ENCODE results near the gene ABCC4. TPM values are rescaled to one million over a fixed set of nuclear protein-coding genes. Genes with fewer than 3 reads are reported as not detected.

The ABCC4 gene
- total RNA-seq, 2 experiments from 2014 or later = 9.6 to 11.8 TPM

DNA sequence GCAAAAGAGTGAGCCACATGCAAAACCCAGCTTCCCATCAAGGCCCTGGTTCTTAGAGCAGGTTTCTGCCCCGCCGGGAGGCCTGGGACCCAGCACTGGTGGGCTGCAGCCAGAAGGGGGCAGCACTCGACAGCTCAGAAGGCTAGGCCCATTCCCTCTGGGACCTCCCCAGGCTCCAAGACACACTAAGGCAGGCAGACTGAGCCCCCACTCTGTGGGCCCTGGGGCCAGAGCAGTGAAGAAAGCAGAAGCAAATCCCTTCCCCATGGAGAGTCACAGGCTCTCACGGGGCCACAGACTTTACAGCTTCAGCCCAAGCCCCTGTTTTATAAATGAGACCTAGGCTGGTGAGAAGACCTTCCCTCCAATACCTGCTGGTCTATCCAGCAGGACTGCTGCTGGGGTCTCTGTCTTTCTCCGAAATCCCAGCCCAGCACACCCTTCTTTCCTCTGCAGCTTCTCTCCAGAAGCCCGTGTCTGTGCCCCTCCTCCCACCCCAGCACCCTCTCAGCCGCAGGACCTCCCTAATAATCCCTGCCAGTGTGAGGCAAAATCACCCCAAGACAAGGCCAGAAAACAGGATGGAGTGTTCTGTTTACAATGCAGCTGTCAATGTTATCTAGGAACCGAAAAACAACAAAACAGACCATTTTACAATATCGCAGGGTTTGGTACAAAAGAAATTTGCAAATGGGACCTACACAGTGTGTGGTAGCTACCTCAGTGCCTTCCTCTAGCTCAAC lies 109.3 kb downstream of the ABCC4 start:
- ATAC-seq = peak; percentile 88
- TF ChIP-seq CTCF (IDR thresholded peaks at IDR 0.05) = peak; percentile 77
- ChIA-PET POLR2A (no interaction called here), CTCF (interaction anchor here (0.6 to 14.2 kb wide), 28 partner anchors 10 to 580 kb away, joined by 3 to 309 read pairs (median 4); partner anchors contain the start of gene ABCC4)
- no peak overlapping the region for H3K27ac Mint-ChIP-seq
- intact Hi-C loops (cut with micrococcal nuclease) = no loop called here
- peaks cover 10% of the 10 kb centered on the region for H3K36me3 Mint-ChIP-seq (ENCODE audit: low read depth)
- H3K4me3 Mint-ChIP-seq = no peak overlapping the region
- peak; percentile 80 for DNase-seq
- H3K9me3 Mint-ChIP-seq = no peaks in the 10 kb centered on the region
- peaks cover 6% of the 10 kb centered on the region for H3K4me1 Mint-ChIP-seq (ENCODE audit: low read depth)
- H3K27me3 Mint-ChIP-seq = no peaks in the 10 kb centered on the region

DNA sequence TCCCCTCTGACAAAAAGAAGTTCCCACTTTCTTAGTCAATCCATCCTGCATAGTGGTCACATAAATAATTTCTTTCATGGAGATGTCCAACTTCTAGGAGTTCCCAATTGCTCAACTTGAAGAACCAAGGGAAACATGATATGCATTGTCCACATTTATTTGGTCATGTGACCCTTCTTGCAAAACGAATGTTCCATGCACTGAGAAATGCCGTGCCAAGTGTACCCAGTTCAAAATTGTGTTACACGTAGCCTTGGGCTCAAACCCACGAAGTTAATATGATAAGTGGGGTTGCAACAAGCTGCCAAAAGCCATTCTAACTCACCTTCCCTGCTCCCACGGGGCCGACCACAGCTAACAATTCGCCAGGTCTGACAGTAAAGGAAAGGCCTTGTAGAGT lies 113.1 kb downstream of the ABCC4 start:
- Mint-ChIP-seq H3K4me3 (no peak overlapping the region), H3K27me3 (no peaks in the 10 kb centered on the region), H3K4me1 (ENCODE audit: low read depth) (peaks cover 38% of the 10 kb centered on the region), H3K9me3 (no peaks in the 10 kb centered on the region), H3K36me3 (ENCODE audit: low read depth) (peaks cover 35% of the 10 kb centered on the region), H3K27ac (no peak overlapping the region)
- TF ChIP-seq CTCF (IDR thresholded peaks at IDR 0.05) = no peak
- no peak for DNase-seq
- POLR2A ChIA-PET = interaction anchor here (2.0 kb wide), 1 partner anchor 194 kb away, joined by 6 read pairs; no protein-coding TSS in a partner anchor
- no peak for ATAC-seq
- intact Hi-C loops (cut with micrococcal nuclease) = loop anchor here (2.0 kb wide), 1 partner anchor 291 kb away; no protein-coding TSS in a partner anchor
- CTCF ChIA-PET = interaction anchor here (1.2 to 14.2 kb wide), 9 partner anchors 35 to 290 kb away, joined by 3 to 309 read pairs (median 15); no protein-coding TSS in a partner anchor

DNA sequence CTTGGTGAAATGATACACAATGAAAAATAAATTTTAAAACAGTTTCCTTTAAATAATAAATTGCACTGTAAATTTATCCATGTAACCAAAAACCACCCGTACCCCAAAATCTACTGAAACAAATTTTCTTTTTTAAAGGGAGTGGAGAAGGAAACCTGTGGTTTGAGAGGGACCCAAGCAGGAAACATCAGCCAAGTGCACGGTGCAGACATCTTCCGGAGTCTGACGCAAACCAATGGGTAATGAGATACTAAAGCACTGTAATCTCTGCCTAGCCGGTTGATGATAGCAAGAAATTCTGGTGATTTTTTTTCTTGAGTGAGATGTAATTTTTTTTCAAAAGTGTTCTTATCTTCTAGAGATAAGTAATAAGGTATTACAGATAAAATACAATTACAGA lies 115.4 kb downstream of the ABCC4 start:
- POLR2A ChIA-PET = no interaction called here

GRCh38 chr13:95185311-95185710 lies 115.9 kb downstream of the ABCC4 start:
- Mint-ChIP-seq H3K27me3 (no peaks in the 10 kb centered on the region), H3K4me1 (ENCODE audit: low read depth) (peaks cover 52% of the 10 kb centered on the region), H3K9me3 (peaks cover 4% of the 10 kb centered on the region), H3K27ac (peak overlapping the region; percentile 89), H3K4me3 (no peak overlapping the region), H3K36me3 (ENCODE audit: low read depth) (peaks cover 43% of the 10 kb centered on the region)
- intact Hi-C loops (cut with micrococcal nuclease) = loop anchor here (2.0 kb wide), 1 partner anchor 115 kb away; the partner anchor contains the start of gene ABCC4
- ChIA-PET POLR2A (interaction anchor here (0.6 kb wide), 1 partner anchor 273 kb away, joined by 3 read pairs; no protein-coding TSS in a partner anchor), CTCF (interaction anchor here (1.1 to 14.2 kb wide), 3 partner anchors 195 to 478 kb away, joined by 3 to 309 read pairs (median 10); no protein-coding TSS in a partner anchor)
- no peak for TF ChIP-seq CTCF (IDR thresholded peaks at IDR 0.05)
- ATAC-seq = no peak
- no peak for DNase-seq

More for the DNA sequence above, 115.4 kb downstream of the ABCC4 start:
- Mint-ChIP-seq H3K27me3 (no peaks in the 10 kb centered on the region), H3K27ac (peak overlapping the region; percentile 89), H3K9me3 (no peaks in the 10 kb centered on the region), H3K4me3 (peak overlapping the region; percentile 55), H3K36me3 (ENCODE audit: low read depth) (peaks cover 37% of the 10 kb centered on the region), H3K4me1 (ENCODE audit: low read depth) (peaks cover 48% of the 10 kb centered on the region)
- ATAC-seq = peak; percentile 83
- peak; percentile 62 for DNase-seq
- TF ChIP-seq CTCF (IDR thresholded peaks at IDR 0.05) = no peak
- CTCF ChIA-PET = interaction anchor here (14.2 kb wide), 1 partner anchor 216 kb away, joined by 309 read pairs; no protein-coding TSS in a partner anchor
- intact Hi-C loops (cut with micrococcal nuclease) = loop anchor here (2.0 kb wide), 1 partner anchor 115 kb away; the partner anchor contains the start of gene ABCC4

DNA sequence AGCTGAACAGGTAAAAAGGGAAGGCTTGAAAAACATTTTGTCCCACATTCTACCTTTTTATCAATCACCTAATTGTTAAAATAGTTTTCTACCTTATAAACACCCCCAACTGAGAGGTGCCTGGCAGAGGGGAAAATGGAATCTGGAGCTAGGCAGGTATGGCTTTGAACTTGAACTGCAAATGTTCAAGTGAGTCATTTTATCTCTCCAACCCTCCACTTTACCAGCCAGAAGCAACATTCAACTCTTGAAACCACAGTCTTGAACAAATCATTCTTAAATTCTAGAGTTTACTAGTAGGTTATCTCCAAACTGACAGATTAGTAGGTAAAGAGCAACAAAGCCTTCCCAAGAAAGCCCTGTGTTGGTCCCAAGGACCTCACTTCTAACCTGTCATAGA lies 116.9 kb downstream of the ABCC4 start:
- Mint-ChIP-seq H3K27ac (peak overlapping the region; percentile 89), H3K4me1 (ENCODE audit: low read depth) (peaks cover 53% of the 10 kb centered on the region), H3K27me3 (no peaks in the 10 kb centered on the region), H3K36me3 (ENCODE audit: low read depth) (peaks cover 51% of the 10 kb centered on the region), H3K4me3 (no peak overlapping the region), H3K9me3 (peaks cover 12% of the 10 kb centered on the region)
- intact Hi-C loops (cut with micrococcal nuclease) = loop anchor here (2.0 kb wide), 1 partner anchor 116 kb away; the partner anchor contains the start of gene ABCC4
- ChIA-PET POLR2A (no interaction called here), CTCF (interaction anchor here (0.6 to 14.2 kb wide), 5 partner anchors 113 to 477 kb away, joined by 3 to 309 read pairs (median 3); no protein-coding TSS in a partner anchor)
- TF ChIP-seq CTCF (IDR thresholded peaks at IDR 0.05) = no peak
- DNase-seq = no peak
- peak; percentile 29 for ATAC-seq

Data from activated CD8-positive, alpha-beta T cell treated with anti-CD3 and anti-CD28 coated beads for 36 hours (primary cell).